ENCODE results near the gene GYPC.

The GYPC gene

GRCh38 chr2:126739141-126739540, 83.2 kb downstream of the GYPC start:
- no peak for DNase-seq

GRCh38 chr2:126744640-126745039, 88.7 kb downstream of the GYPC start:
- DNase-seq, result no peak

Data from fibroblast of upper back skin (primary cell).